ENCODE measurements around the gene KRT33B. TPM values are rescaled to one million over a fixed set of nuclear protein-coding genes. Genes with fewer than 3 reads are reported as not detected.

Gene KRT33B
- total and polyA plus RNA-seq, 2 of the 4 experiments (the other 2 are of a cell fraction): 0.18 to 0.22 TPM

- Histone ChIP-seq H2AFZ (replicated peaks; ENCODE audit: low read length, poor library complexity) (no peak overlapping the region), H2BK15ac (ENCODE audit: low read depth, low read length) (no peak overlapping the region; the same call in 2 of the 3 replicates), H3K56ac (ENCODE audit: extremely low read depth, insufficient read depth, low read length) (no peak overlapping the region), H3K79me1 (ENCODE audit: low read depth in 1 of 2, low read length in 2 of 2) (no peaks in the 10 kb centered on the region), H3K27ac (ENCODE audit: insufficient read depth, low read length) (no peak overlapping the region), H3K18ac (ENCODE audit: low read depth, low read length) (no peak overlapping the region), H2BK120ac (ENCODE audit: low read depth, low read length) (no peak overlapping the region), H4K5ac (ENCODE audit: low read depth, low read length) (no peak overlapping the region), H4K8ac (ENCODE audit: low read depth in 2 of 2, low read length in 2 of 2) (no peak overlapping the region), H3K4ac (ENCODE audit: low read depth, low read length) (no peak overlapping the region), H2AK5ac (ENCODE audit: low read depth, low read length) (no peak overlapping the region), H3K4me3 (ENCODE audit: insufficient read depth, low read depth, low read length) (no peak overlapping the region), H3K9ac (ENCODE audit: low read depth, low read length) (no peak overlapping the region), H2BK20ac (ENCODE audit: low read depth, low read length) (no peak overlapping the region), H4K91ac (ENCODE audit: insufficient read depth, low read depth, low read length) (no peak overlapping the region), H3K4me2 (ENCODE audit: low read depth, low read length) (no peak overlapping the region), H3K9me3 (ENCODE audit: control insufficient read depth, insufficient read depth, low read length) (no peaks in the 10 kb centered on the region), H4K20me1 (ENCODE audit: insufficient read depth, low read length) (no peaks in the 10 kb centered on the region), H3K23ac (ENCODE audit: low read depth, low read length) (no peak overlapping the region), H3K27me3 (ENCODE audit: control insufficient read depth, insufficient read depth, low read length) (peaks cover 3% of the 10 kb centered on the region), H3K36me3 (ENCODE audit: control insufficient read depth, insufficient read depth, low read length) (no peaks in the 10 kb centered on the region), H2BK5ac (ENCODE audit: low read depth, low read length, poor library complexity, severe bottlenecking) (no peak overlapping the region), H3K9me1 (ENCODE audit: insufficient read depth, low read length) (no peaks in the 10 kb centered on the region), H3K14ac (replicated peaks; ENCODE audit: low read depth, low read length) (no peak overlapping the region), H2AK9ac (replicated peaks; ENCODE audit: low read depth, low read length, poor library complexity) (no peak overlapping the region), H3K4me1 (ENCODE audit: control insufficient read depth, insufficient read depth, low read length) (peaks cover 6% of the 10 kb centered on the region)
- dilution Hi-C loops (cut with HindIII; ENCODE audit: low sequenced_read_pairs, unreplicated experiment): no loop called here
- TF ChIP-seq RAD21 (IDR thresholded peaks at IDR 0.05; ENCODE audit: low read length) (no peak), MXI1 (IDR thresholded peaks at IDR 0.05; ENCODE audit: borderline replicate concordance, low read depth, low read length) (no peak), CHD1 (IDR thresholded peaks at IDR 0.05; ENCODE audit: low read depth, low read length) (no peak), RCOR1 (IDR thresholded peaks at IDR 0.05; ENCODE audit: insufficient replicate concordance, low read length) (no peak), MAFK (IDR thresholded peaks at IDR 0.05; ENCODE audit: low read depth, low read length) (no peak), SMC3 (IDR thresholded peaks at IDR 0.05; ENCODE audit: low read depth, low read length) (no peak)
- no TSS peak for BruUV-seq (replicated peaks)
- 82% methylated on average over 2 of the region's 6 CpGs; no CpG with 5 or more reads in 1 of the 2 experiments for WGBS, 2 experiments (ENCODE audit: extremely low coverage in 2 of 2, insufficient read length in 1 of 2)
- no peak for DNase-seq
- POLR2A ChIA-PET (ENCODE audit: unreplicated experiment): no interaction called here
- no peak for ATAC-seq (ENCODE audit: low read depth)
- CTCF ChIA-PET: no interaction called here
- in situ Hi-C loops (cut with MboI; ENCODE audit: low sequenced_read_pairs): loop anchor here (5.0 kb wide), 1 partner anchor 328 kb away; no protein-coding TSS in a partner anchor
- intact Hi-C loops (cut with micrococcal nuclease): no loop called here
Observed at GRCh38 chr17:41334385-41335305, 35.0 kb downstream of the KRT33B start.

Measured in IMR-90 (cell line).